Sigmoid colon (tissue), 7 donors: ENCODE measurements around the gene CYTH3. TPM values are rescaled to one million over a fixed set of nuclear protein-coding genes. Genes with fewer than 3 reads are reported as not detected.
A peak's percentile ranks its signal among the peaks of the same experiment; 100 is the strongest.

Source experiments
- DNase-seq: peaks from one replicate; pipeline ENCODE4 v3.0.0-alpha.2; 2019
- H3K27ac ChIP-seq, 4 donors: fragments of 200-600 bp; sonication (generic); one replicate each; pipeline ENCODE4 v1.5.1; 2016 to 2019; ENCODE audit warnings: mild to moderate bottlenecking in 1 of 4
- H3K27me3 ChIP-seq, 3 donors: fragments of 200-600 bp; sonication (generic); one replicate each; pipeline ENCODE4 v1.5.1; 2019; ENCODE audit warnings: mild to moderate bottlenecking in 1 of 3
- H3K36me3 ChIP-seq, 4 donors: fragments of 200-600 bp; sonication (generic); one replicate each; pipeline ENCODE4 v1.5.1; 2016 to 2019
- H3K4me1 ChIP-seq, 4 donors: fragments of 200-600 bp; sonication (generic); one replicate each; pipeline ENCODE4 v1.5.1; 2017 to 2019
- H3K4me3 ChIP-seq, 4 donors: fragments of 200-600 bp; sonication (generic); one replicate each; pipeline ENCODE4 v1.5.1; 2017 to 2019; ENCODE audit warnings: mild to moderate bottlenecking in 2 of 4, moderate library complexity in 1 of 4
- H3K9me3 ChIP-seq, 4 donors: fragments of 200-600 bp in 3 of 4; sonication (generic) in 3 of 4; one replicate each; pipeline versions ENCODE4 v1.5.1 to v1.6.1; 2013 to 2019
- CTCF ChIP-seq, 4 experiments: fragments of 450-650 bp in 3 of 4; fragments of 200-600 bp in 1 of 4; IDR thresholded peaks; one replicate each; pipeline ENCODE4 v1.5.1; 2016 to 2019; ENCODE audit warnings: antibody characterized with exemption in 4 of 4, mild to moderate bottlenecking in 3 of 4, moderate library complexity in 2 of 4
- EP300 ChIP-seq, 4 donors: sonication (generic); formaldehyde crosslinking; IDR thresholded peaks; one replicate each; pipeline ENCODE4 v1.6.1; 2017; ENCODE audit warnings: antibody characterized with exemption in 4 of 4
- POLR2A ChIP-seq, 2 donors: fragments of 450-650 bp; IDR thresholded peaks; one replicate each; pipeline ENCODE4 v1.6.1; 2016; ENCODE audit warnings: antibody characterized with exemption in 2 of 2, mild to moderate bottlenecking in 2 of 2, moderate library complexity in 2 of 2
- POLR2AphosphoS5 ChIP-seq, 4 donors: sonication (generic); formaldehyde crosslinking; IDR thresholded peaks; one replicate each; pipeline ENCODE4 v1.6.1; 2017; ENCODE audit warnings: antibody characterized with exemption in 4 of 4
- WGBS, 2 donors: extraction: QIAGEN DNeasy Blood & Tissue Kit; methylation state at CpG; one replicate each; pipeline ENCODE4 v1.1.7; 2013; 5-methylcytosine and 5-hydroxymethylcytosine counted together
- intact Hi-C: fragments of 100-400 bp; cut with DNase I; formaldehyde crosslinking; loops from one replicate; pipeline ENCODE4 v1.15.1; 2023
- polyA plus RNA-seq, 3 donors: library from polyadenylated mRNA; stranded (reverse); fragments of 200-250 nt; gene quantifications; one replicate each; pipeline ENCODE4 v1.2.3, GENCODE V29; 2013
- total RNA-seq, 4 donors: library from RNA; depleted of rRNA; stranded (reverse); fragments of >200 nt; gene quantifications; one replicate each; pipeline ENCODE4 v1.1.0, GENCODE V29; 2016
- donor health status: healthy with polysubstance abuse.
- donor health status: Bipolar disorder and iron deficiency.
- donor health status: healthy.

CYTH3 gene
- total and polyA plus RNA-seq, 7 donors, result 6.5 to 34.8 (median 27.1) TPM

GRCh38 chr7:6218329-6218728 lies 54.1 kb downstream of the CYTH3 start:
- WGBS, 2 donors, result 83 to 88% methylated on average over 3 of the region's 3 CpGs
- Histone ChIP-seq H3K9me3 (no peaks in the 10 kb centered on the region), H3K27ac (peak overlapping the region in 1 of 4 donors; percentile 1), H3K4me3 (no peak overlapping the region), H3K36me3 (no peaks in the 10 kb centered on the region), H3K27me3 (no peaks in the 10 kb centered on the region), H3K4me1 (peaks cover 0 to 7% (median 0%) of the 10 kb centered on the region in 4 donors)
- intact Hi-C loops, result no loop called here
- DNase-seq, result no peak
- TF ChIP-seq CTCF (IDR thresholded peaks at IDR 0.05) (no peak), POLR2A (IDR thresholded peaks at IDR 0.05) (no peak), POLR2AphosphoS5 (IDR thresholded peaks at IDR 0.05) (no peak), EP300 (IDR thresholded peaks at IDR 0.05) (no peak)

GRCh38 chr7:6212008-6212407 lies 60.4 kb downstream of the CYTH3 start:
- Histone ChIP-seq H3K36me3 (no peaks in the 10 kb centered on the region), H3K27me3 (no peaks in the 10 kb centered on the region), H3K4me3 (no peak overlapping the region), H3K27ac (no peak overlapping the region), H3K9me3 (no peaks in the 10 kb centered on the region), H3K4me1 (peaks cover 0 to 24% (median 20%) of the 10 kb centered on the region in 4 donors)
- TF ChIP-seq POLR2AphosphoS5 (IDR thresholded peaks at IDR 0.05), result no peak
- TF ChIP-seq CTCF (IDR thresholded peaks at IDR 0.05), result no peak
- no peak for DNase-seq
- intact Hi-C loops, result no loop called here
- 97 to 98% methylated on average over 3 of the region's 3 CpGs for WGBS, 2 donors

GRCh38 chr7:6210621-6211372 lies 61.6 kb downstream of the CYTH3 start:
- intact Hi-C loops, result no loop called here
- peaks cover 0 to 30% (median 20%) of the 10 kb centered on the region in 4 donors for H3K4me1 ChIP-seq

GRCh38 chr7:6209340-6209739 lies 63.1 kb downstream of the CYTH3 start:
- H3K4me3 ChIP-seq, result no peak overlapping the region
- H3K27me3 ChIP-seq, result no peaks in the 10 kb centered on the region
- TF ChIP-seq CTCF (IDR thresholded peaks at IDR 0.05), result no peak
- TF ChIP-seq EP300 (IDR thresholded peaks at IDR 0.05), result no peak
- TF ChIP-seq POLR2A (IDR thresholded peaks at IDR 0.05), result no peak
- no peak for TF ChIP-seq POLR2AphosphoS5 (IDR thresholded peaks at IDR 0.05)
- no peaks in the 10 kb centered on the region for H3K36me3 ChIP-seq
- 67 to 86% methylated on average over 6 of the region's 6 CpGs for WGBS, 2 donors
- H3K27ac ChIP-seq, result peak overlapping the region in 1 of 4 donors; percentile 19
- intact Hi-C loops, result no loop called here
- peaks cover 0 to 30% (median 20%) of the 10 kb centered on the region in 4 donors for H3K4me1 ChIP-seq
- no peaks in the 10 kb centered on the region for H3K9me3 ChIP-seq
- no peak for DNase-seq

More at GRCh38 chr7:6210621-6211372, 61.6 kb downstream of the CYTH3 start:
- no peaks in the 10 kb centered on the region for H3K36me3 ChIP-seq
- DNase-seq, result no peak
- TF ChIP-seq EP300 (IDR thresholded peaks at IDR 0.05) (no peak), CTCF (IDR thresholded peaks at IDR 0.05) (no peak), POLR2A (IDR thresholded peaks at IDR 0.05) (no peak)
- H3K27me3 ChIP-seq, result no peaks in the 10 kb centered on the region
- no peaks in the 10 kb centered on the region for H3K9me3 ChIP-seq
- no peak overlapping the region for H3K4me3 ChIP-seq
- H3K27ac ChIP-seq, result no peak overlapping the region
- WGBS, 2 donors, result 90 to 94% methylated on average over 7 of the region's 7 CpGs
